Adipocyte (in vitro differentiated cells): ENCODE data around the gene NRSN2.

Source experiments
- DNase-seq: peaks from one replicate; pipeline ENCODE4 v3.0.0-alpha.2; 2015; ENCODE audit warnings: low read depth
- H3K27me3 ChIP-seq: replicated peaks from 2 replicates; pipeline ENCODE4 v1.7.0; 2013; ENCODE audit warnings: mild to moderate bottlenecking, low read length, moderate library complexity; ENCODE audit not compliant: control insufficient read depth, insufficient read depth
- H3K36me3 ChIP-seq: 2 replicates; pipeline ENCODE4 v1.7.0; 2013; ENCODE audit warnings: low read length, mild to moderate bottlenecking, moderate library complexity; ENCODE audit not compliant: control insufficient read depth, insufficient read depth, severe bottlenecking
- H3K4me1 ChIP-seq: 2 replicates; pipeline ENCODE4 v1.7.0; 2013; ENCODE audit warnings: mild to moderate bottlenecking, low read length, moderate library complexity; ENCODE audit not compliant: control insufficient read depth, insufficient read depth
- H3K4me3 ChIP-seq: 2 replicates; pipeline ENCODE4 v1.7.0; 2013; ENCODE audit warnings: mild to moderate bottlenecking, low read length, moderate library complexity
- H3K9ac ChIP-seq: 2 replicates; pipeline ENCODE4 v1.7.0; 2013; ENCODE audit warnings: mild to moderate bottlenecking, low read length, moderate library complexity
- H3K9me3 ChIP-seq: 2 replicates; pipeline ENCODE4 v1.7.0; 2013; ENCODE audit warnings: mild to moderate bottlenecking, low read length, moderate library complexity; ENCODE audit not compliant: control insufficient read depth

NRSN2 gene

DNA sequence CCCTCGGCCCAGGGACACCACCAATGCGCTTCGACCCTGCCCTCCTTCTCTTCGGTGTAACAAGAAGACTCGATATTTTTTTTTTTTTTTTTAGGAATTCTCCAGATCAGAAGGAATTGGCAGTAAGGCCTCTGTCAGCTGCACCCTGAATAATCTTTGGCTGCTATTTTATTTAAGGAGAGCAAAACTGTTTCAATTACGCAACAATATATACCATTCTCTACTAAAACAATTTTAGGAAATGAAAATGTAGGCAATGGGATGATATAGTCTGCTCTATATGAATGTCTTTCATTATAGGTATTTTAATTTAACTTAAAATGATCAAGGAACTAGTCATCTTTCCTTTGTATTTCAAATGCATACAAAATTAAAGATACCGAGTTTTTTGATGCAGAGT, 36.3 kb upstream of the NRSN2 start:
- no peak for DNase-seq
- peak overlapping the region; percentile 66 for H3K9ac ChIP-seq
- peaks cover 26% of the 10 kb centered on the region for H3K4me1 ChIP-seq
- no peaks in the 10 kb centered on the region for H3K27me3 ChIP-seq
- peak overlapping the region; percentile 67 for H3K4me3 ChIP-seq
- no peaks in the 10 kb centered on the region for H3K9me3 ChIP-seq
- H3K36me3 ChIP-seq: no peaks in the 10 kb centered on the region

DNA sequence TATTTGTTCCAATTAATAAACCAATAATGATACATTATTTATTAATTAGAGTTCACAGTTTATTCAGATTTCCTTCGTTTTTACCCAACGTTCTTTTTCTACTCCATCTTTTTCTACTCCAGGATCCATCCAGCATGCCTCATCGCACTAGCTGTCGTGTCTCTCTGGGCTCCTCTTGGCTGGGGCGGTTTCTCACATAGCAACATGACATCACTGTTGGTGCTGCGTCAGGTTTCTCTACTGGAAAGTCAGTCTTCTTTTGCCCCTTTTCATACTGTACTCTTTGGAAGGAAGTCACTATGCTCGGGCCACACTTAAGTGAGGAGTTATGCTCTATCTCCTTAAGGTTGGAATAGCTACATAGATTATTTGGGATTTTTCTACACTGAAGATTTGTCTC, 35.3 kb upstream of the NRSN2 start:
- Histone ChIP-seq H3K4me3 (no peak overlapping the region), H3K9ac (no peak overlapping the region), H3K27me3 (no peaks in the 10 kb centered on the region), H3K4me1 (peaks cover 26% of the 10 kb centered on the region), H3K36me3 (no peaks in the 10 kb centered on the region), H3K9me3 (no peaks in the 10 kb centered on the region)
- DNase-seq: no peak

DNA sequence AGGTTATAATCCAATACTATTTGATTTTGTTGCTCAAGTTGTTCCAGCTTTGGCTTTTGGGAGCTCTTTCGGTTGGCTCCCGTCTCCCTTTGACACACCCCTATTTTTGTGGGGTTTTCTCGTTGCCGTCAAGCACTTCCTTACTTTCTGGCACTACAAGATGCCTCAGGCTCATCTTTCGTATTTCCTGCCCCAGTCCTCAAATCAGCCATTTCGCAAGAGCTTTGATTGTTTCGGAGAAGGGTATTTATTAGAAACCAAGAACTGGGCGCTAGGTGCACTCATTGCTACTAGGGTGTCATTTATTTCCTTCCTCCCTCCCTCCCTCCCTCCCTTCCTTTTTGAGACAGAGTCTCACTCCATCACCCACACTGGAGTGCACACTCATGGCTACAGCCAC, 34.8 kb upstream of the NRSN2 start:
- Histone ChIP-seq H3K4me1 (peaks cover 26% of the 10 kb centered on the region), H3K9me3 (no peaks in the 10 kb centered on the region), H3K4me3 (no peak overlapping the region), H3K27me3 (no peaks in the 10 kb centered on the region), H3K36me3 (no peaks in the 10 kb centered on the region), H3K9ac (no peak overlapping the region)
- DNase-seq: no peak

DNA sequence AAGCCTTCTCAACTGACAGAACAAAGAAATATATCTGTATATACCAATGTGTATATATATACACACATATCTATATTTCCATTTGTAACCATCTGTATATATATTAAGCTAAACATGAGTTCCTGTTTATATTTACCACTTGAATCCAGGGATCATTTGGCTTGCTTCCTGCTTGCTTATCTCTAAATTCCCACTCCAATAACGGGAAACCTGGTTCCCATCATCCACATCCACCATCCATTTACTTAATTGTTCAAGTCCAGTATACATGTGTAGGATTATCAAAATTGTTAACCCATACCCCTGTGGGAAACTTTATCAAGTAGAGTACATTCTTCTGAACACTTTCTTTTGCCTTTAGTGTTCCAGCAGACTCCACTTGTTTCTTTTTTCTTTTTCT, 34.0 kb upstream of the NRSN2 start:
- Histone ChIP-seq H3K36me3 (no peaks in the 10 kb centered on the region), H3K4me3 (no peak overlapping the region)
- DNase-seq: no peak

DNA sequence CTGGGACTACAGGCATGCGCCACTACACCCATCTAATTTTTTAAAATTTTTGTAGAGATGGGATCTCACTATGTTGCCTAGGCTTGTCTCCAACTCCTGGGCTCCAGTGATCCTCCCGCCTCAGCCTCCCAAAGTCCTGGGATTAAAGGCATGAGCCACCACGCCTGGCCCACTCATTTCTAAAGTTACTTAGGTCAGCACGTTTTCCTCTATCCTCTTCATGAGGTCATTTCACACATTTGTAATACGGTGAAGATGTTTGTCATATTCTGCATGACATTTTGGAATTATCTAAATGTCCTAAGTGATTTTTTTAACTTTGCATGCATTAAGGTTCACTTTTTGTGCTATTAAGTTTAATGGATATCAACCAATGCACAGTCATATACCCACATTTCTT, 33.5 kb upstream of the NRSN2 start:
- Histone ChIP-seq H3K27me3 (no peaks in the 10 kb centered on the region), H3K4me1 (peaks cover 26% of the 10 kb centered on the region), H3K9me3 (no peaks in the 10 kb centered on the region), H3K36me3 (no peaks in the 10 kb centered on the region), H3K9ac (no peak overlapping the region), H3K4me3 (no peak overlapping the region)
- DNase-seq: no peak

More for the DNA sequence above, 34.0 kb upstream of the NRSN2 start:
- H3K4me1 ChIP-seq: peaks cover 26% of the 10 kb centered on the region
- H3K9ac ChIP-seq: no peak overlapping the region
- H3K27me3 ChIP-seq: no peaks in the 10 kb centered on the region
- no peaks in the 10 kb centered on the region for H3K9me3 ChIP-seq

DNA sequence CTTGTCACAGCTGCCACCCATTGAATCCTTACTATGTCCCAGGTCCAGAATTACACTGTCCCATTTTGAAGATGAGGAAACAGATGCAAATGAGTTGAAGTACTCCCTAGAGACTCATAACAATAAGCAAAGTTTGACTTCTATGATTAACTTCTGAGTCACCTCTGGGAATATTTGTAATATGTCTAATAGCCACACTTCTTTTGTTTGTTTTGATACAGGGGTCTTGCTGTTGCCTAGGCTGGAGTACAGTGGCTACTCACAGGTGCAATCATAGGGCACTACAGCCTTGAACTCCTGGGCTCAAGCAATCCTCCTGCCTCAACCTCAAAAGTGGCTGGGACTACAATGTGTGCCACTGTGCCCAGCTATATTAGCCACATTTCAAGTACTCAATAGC, 33.0 kb upstream of the NRSN2 start:
- Histone ChIP-seq H3K36me3 (no peaks in the 10 kb centered on the region), H3K9ac (no peak overlapping the region), H3K27me3 (no peaks in the 10 kb centered on the region), H3K4me1 (peaks cover 25% of the 10 kb centered on the region), H3K4me3 (no peak overlapping the region), H3K9me3 (no peaks in the 10 kb centered on the region)
- DNase-seq: no peak

DNA sequence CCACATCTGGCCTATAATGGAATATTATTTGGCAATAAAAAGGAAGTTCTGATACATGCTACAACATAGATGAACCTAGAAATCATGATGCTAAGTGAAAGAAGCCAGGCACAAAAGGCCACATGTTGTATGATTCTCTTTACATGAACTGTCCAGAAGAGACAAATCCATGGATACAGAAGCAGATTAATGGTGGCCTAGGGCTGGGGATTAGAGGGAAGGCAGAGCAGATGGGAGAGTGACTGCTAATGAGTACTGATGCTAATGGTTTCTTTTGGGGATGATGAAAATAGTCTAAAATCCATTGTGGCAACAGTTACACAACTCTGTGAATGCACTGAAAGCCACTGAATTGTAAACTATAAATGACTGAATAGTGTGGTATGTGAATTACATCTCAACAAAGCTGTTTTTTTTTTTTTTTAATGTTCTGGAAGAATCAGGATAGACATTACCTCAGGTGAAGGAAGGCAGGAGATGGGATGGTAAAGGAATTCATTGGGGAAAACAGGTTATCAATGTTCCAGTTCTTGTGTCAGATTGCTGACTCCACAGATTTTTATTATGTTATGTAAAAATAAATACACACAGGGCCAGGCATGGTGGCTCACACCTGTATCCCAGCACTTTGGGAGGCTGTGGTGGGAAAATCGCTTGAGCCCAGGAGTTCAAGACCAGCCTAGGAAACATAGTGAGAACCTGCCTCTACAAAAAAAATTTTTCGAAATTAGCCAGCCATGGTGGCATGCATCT, 30.4 kb upstream of the NRSN2 start:
- H3K4me3 ChIP-seq: no peak overlapping the region
- no peaks in the 10 kb centered on the region for H3K27me3 ChIP-seq
- DNase-seq: peak; percentile 57
- no peaks in the 10 kb centered on the region for H3K9me3 ChIP-seq
- H3K9ac ChIP-seq: no peak overlapping the region
- H3K4me1 ChIP-seq: peaks cover 8% of the 10 kb centered on the region
- no peaks in the 10 kb centered on the region for H3K36me3 ChIP-seq

DNA sequence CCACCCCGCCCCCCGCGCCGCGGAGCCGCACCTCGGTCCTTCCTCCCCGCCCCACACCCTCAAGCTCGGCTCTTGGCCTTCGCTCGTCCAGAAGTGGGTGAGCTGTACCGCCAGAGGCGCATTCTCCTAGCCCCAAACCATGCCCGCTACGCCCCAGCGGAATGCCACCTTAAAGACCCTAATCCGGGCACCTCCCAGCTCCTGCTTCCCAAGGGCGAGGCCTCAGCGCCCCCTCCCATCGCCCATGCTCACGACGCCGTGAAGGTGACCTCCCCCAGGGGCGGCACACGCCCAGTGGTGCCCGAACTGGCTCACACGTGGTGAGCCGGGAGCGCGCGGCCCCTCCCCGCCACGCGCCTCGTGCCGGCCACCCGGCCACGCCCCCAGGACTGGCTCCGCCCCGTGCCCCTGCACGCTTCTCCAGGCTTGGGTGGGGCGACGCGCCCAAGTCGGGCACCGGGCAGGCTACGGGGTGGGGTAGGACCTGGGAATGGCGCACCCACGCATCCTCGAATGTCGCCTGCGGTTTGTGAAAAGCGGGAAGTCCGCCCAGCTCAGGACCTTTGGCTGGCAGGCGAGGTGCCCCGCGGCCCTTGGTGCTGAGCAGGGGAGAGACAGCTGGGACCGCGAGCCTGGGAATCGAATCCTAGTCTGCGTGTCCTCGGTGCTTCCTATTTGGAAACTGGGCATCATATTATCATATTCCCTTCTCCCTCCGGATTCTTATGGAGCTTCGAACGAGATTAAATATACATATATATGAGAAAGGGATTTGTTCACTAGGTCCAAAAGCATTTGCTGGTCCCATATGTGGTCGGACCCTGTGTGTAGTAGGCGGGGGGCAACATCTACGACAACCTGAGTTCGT, 22.5 kb upstream of the NRSN2 start:
- Histone ChIP-seq H3K36me3 (no peaks in the 10 kb centered on the region), H3K4me1 (peaks cover 15% of the 10 kb centered on the region), H3K4me3 (peak overlapping the region; percentile 94), H3K9me3 (no peaks in the 10 kb centered on the region), H3K27me3 (no peaks in the 10 kb centered on the region), H3K9ac (peak overlapping the region; percentile 89)
- DNase-seq: peak; percentile 95

DNA sequence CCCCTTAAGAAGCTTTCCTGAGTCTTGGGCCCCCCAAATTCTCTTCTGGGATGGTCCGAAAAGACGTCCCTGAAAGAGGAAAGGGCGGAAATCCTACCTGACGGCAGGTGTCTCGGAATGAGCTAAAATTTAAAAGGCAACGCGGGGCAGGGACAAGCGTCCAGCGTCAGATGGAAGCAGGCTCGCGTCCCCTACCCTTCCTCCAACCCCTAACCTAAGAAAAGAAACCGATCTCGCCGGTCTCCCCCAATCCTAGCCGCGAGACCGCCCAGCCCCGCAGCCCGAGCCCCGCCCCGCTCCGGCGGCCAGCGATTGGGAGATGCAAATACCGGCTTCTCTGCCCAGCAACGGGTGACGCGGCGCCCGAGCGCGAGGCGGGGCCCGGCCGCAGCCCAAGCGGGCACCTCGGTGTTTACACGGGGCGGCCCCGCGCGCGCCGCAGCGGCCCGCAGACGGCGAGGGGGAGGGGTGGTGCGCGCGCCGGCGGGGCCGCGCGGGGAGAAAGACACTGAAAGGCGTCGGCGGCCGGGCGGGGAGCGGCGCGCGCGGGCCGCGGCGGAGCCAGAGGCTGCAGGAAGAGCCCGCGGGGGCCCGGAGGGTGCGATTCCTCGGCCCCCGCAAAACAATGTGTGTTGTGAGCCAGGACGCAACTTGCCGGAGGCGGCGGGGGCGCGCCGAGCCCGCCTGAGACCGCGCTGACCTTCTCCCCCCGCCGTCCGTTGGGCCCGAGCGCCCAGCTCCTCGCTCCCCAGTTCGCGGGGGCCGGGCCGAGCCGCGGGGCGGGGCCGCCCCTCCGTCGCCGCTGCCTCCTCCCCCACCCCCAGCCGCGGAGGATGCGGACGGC, 21.6 kb upstream of the NRSN2 start, which contains the start of gene SOX12:
SOX12 (plus strand) TSS at position 508 of the 844 bp plus-strand sequence. CDS start 373 bp downstream, outside the sequence.
- H3K9me3 ChIP-seq: no peaks in the 10 kb centered on the region
- no peaks in the 10 kb centered on the region for H3K27me3 ChIP-seq
- peaks cover 17% of the 10 kb centered on the region for H3K4me1 ChIP-seq
- peak; percentile 97 for DNase-seq
- peak within 1 kb of the TSS; percentile 89 for H3K9ac ChIP-seq
- H3K4me3 ChIP-seq: peak within 1 kb of the TSS; percentile 94
- H3K36me3 ChIP-seq: no peaks in the 10 kb centered on the region

DNA sequence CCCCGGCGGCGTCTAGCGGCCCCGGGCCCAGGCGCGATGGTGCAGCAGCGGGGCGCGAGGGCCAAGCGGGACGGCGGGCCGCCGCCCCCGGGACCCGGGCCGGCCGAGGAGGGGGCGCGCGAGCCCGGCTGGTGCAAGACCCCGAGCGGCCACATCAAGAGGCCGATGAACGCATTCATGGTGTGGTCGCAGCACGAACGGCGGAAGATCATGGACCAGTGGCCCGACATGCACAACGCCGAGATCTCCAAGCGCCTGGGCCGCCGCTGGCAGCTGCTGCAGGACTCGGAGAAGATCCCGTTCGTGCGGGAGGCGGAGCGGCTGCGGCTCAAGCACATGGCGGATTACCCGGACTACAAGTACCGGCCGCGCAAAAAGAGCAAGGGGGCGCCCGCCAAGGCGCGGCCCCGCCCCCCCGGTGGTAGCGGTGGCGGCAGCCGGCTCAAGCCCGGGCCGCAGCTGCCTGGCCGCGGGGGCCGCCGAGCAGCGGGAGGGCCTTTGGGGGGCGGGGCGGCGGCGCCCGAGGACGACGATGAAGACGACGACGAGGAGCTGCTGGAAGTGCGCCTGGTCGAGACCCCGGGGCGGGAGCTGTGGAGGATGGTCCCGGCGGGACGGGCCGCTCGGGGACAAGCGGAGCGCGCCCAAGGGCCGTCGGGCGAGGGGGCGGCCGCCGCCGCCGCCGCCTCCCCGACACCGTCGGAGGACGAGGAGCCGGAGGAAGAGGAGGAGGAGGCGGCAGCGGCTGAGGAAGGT, 20.8 kb upstream of the NRSN2 start:
- no peaks in the 10 kb centered on the region for H3K27me3 ChIP-seq
- peak overlapping the region; percentile 94 for H3K4me3 ChIP-seq
- peak overlapping the region; percentile 89 for H3K9ac ChIP-seq
- peak; percentile 82 for DNase-seq
- H3K4me1 ChIP-seq: peaks cover 25% of the 10 kb centered on the region
- H3K36me3 ChIP-seq: no peaks in the 10 kb centered on the region
- no peaks in the 10 kb centered on the region for H3K9me3 ChIP-seq
